Measurements from ENCODE around the gene TANGO2.

The TANGO2 gene

DNA sequence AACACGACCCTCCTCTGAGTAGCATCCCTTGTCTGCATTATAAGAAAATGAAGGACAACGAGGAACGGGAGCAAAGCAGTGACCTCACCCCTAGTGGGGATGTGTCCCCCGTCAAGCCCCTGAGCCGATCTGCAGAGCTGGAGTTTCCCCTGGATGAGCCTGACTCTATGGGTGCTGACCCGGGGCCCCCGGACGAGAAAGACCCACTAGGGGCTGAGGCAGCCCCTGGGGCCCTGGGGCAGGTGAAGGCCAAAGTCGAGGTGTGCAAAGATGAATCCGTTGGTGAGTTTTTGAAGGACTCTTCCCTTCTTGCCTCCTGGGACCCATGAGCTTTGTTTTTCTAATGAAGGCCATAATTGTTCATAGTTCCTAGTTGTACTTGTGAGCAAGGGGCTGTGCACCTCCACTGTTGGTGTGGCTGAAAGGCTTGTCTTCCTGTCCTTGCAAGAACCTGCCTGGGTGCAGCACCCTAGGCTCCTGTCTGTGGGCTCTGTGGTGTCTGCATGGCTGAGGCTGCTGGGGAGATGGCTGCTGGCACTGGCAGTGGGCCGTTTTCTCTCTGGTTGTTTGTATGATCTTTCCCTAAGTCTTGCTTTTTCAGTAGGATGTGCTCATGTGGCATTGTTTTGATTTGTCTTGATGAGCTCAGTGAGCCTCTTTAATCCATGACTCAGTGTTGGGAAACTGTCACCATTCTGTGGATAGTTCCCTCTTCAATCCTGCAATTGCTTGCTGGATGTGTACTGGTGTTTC, 69.2 kb downstream of the TANGO2 start:
- no peak for DNase-seq

GRCh38 chr22:20090730-20091240, 69.9 kb downstream of the TANGO2 start:
- DNase-seq, result no peak

DNA sequence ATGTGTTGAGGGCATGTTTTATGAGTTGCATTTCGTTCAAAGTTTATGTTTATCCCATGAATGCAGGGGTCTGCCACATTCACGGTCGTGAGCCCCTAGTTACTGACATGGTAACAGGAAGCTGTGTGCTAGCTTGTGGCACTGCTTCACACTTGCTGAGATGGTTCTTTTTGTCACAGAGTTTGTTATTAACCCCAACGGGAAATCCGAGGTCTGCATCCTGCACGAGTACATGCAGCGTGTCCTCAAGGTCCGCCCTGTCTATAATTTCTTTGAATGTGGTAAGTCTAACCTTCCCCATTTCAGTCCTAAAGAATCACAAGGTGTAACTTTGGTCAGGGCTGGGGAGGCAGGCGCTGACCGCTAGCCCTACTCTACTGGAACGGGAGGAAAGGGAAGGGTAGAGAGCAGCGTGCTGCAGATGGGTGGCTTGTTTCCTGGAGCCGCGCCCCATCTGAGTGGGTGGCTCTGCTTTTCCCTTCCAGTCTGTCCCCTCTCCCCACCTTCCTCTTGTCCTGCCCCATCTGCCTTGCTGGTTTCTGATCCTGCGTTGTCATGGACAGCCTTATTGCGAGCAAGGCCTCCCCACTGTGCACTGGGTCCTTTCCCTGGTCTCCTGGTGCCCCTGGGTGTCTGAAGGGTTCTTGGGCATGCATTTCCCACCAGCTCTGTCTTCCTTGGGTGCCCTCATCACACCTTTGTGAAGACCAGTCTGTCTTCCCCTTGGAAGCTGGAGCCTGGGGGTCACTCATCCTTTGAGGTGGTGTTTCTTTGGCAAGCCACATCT, 71.0 kb downstream of the TANGO2 start:
- DNase-seq, result no peak

DNA sequence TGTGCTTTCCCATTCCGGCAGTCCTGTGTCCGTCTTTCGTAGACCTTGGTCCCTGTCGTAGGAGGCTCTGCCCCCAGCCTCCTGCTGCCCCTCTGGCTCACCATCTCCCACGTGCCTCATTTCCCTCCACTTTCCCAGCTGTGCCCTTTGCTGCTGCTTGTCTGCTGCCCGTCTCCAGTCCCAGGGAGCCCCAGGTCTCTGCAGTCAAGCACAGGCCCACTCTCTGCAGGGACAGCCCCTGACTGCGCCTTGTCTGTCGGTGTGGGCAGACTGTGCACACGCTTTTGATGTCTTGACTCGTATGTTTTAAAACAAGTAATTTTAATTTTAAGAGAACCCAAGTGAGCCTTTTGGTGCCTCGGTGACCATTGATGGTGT, 71.6 kb downstream of the TANGO2 start:
- no peak for DNase-seq

DNA sequence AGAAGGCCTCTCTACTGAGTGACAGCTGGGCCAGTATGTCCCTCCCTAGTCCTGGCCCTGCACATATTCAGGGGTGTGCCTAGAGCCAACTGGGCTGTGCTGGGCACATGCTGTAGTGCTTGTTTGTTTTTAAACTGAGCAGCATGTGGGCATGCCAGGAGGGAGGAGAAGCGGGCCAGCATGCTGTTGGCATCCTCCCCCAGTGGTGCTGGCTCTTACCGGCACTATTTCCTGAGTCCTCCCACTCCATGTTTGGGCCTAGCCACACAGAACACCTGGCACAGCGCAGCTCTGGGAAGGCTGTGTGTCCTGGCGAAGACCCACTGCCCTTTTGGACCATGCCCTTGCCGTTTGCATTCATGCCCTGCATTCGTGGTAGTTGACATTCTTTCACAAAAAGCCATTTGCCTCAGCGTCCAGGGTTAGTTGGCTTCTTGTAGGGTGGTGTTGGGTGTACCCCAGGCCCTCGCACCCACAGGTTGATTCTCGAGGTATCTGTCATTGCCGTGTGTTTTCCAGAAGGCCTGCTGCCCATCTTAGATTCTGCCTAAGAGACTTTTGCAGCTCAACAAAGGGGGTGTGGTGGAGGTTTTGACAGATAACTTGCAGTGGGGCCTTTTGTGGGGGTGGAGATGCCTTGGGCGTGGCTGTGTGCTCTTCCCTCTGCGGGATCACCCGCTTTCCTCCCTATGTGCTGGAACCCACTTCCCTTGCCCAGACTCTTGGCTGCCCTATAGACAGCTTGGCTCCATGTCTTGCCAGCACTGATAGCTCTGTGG, 72.7 kb downstream of the TANGO2 start:
- no peak for DNase-seq

- DNase-seq, result no peak
Observed at GRCh38 chr22:20094197-20094807, 73.4 kb downstream of the TANGO2 start.

DNA sequence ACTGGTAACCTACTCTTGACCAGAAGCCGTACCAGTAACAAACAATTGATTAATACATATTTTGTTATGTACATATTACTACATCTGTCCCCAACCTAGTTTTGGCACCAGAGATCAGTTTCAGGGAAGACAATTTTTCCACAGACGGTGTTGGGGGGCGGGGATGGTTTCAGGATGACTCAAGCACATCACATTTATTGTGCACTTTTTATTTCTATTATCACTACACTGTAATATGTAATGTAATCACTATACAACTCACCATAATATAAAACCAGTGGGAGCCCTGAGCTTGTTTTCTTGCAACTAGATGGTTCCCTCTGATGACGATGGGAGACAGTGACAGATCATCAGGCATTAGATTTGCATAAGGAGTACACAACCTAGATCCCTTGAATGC, 74.6 kb downstream of the TANGO2 start:
- no peak for DNase-seq

DNA sequence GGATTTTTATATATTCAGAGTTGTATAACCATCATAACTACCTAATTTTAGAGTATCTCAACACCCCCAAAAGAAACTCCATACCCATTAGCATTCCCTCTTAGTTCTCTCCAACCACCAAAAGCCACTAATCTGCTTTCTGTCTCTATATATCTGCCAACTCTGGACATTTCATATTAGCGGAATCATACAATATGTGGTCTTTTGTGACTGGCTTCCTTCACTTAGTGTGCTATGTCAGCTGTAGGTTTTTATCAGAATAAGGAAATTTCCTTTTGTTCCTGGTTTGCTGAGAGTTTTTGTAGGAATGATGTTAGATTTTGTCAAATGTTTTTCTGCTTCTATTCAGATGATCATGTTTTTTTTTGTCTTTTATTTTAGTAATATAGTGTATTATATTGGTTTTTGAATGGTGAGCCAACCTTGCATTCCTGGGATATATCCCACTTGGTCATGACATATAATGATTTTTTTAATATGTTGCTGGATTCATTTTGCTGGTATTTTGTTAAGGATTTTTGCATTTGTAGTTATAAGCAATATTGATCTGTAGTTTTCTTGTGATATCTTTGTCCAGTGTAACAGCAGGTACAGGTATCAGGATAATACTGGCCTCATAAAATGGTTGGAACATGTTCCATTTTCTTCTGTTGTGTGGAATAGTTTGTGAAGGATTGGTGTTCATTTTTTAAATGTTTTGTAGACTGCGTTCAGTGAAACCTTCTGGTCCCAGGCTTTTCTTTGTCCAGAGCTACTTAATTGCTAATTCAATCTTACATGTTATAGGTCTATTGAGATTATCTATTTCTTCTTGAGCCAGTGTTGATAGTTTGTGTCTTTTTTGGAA, 75.9 kb downstream of the TANGO2 start:
- no peak for DNase-seq

- no peak for DNase-seq
Observed at GRCh38 chr22:20099099-20099711, 78.3 kb downstream of the TANGO2 start.

DNA sequence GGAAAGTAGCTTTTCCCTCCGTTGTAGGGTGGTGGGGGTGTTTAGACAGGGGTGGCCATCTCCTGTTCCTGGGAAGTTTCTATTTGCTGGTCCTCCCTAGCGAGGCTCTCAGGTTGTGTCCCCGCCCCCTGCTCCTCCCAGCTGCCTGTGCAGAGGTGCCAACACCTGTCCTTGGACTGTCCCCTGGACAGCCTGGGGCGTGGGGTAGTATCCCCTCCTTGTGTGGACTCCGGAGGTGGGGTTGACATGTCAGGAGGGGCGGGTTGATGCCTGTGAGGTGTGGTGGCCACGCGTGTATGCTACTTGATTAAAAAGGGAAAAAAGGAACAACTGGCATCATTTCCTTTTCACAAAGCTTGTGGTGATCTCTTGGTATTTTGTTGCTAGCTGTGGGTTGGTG, 80.7 kb downstream of the TANGO2 start:
- no peak for DNase-seq

- no peak for DNase-seq
Observed at GRCh38 chr22:20102203-20102780, 81.4 kb downstream of the TANGO2 start.

DNA sequence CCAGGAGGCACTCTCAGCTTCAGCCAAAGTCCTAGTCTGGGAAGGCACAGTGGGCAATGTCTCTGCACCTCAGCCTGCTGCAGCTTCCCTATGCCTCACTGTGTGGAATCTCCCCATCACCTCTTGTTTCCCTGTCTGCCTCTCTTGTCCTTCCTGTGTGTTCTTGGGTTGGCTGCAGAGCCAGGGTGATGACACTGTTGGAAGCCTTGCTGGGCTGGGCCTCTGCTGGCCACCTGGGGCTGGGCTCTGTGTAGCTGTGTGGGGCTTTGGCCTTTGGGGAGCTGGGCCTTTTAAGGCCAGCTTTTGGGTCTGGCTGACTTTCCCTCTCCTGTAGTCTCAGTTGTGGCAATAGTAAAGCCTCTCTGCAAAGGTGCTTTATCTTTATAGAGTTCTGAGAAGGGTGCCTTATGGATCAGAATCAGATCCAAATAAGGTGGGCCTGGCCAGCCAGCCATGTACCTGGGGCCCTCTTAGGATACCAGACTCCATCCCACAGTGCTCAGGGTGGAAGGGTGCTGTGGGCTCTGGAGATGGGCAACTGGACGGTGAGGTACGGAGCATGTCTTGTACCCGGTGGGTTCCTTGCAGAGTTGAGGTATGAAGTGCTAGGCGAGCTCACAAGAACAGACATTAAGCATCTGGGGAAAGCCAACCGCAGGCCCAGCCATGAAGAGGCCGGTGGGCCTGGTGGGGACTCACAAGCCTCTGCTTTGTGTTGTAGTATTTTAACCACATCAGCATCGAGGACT, 84.7 kb downstream of the TANGO2 start:
- no peak for DNase-seq

- no peak for DNase-seq
Observed at GRCh38 chr22:20106205-20106848, 85.4 kb downstream of the TANGO2 start.

GRCh38 chr22:20106849-20107237, 85.9 kb downstream of the TANGO2 start:
- DNase-seq, result no peak

GRCh38 chr22:20107471-20107901, 86.6 kb downstream of the TANGO2 start:
- no peak for DNase-seq

DNA sequence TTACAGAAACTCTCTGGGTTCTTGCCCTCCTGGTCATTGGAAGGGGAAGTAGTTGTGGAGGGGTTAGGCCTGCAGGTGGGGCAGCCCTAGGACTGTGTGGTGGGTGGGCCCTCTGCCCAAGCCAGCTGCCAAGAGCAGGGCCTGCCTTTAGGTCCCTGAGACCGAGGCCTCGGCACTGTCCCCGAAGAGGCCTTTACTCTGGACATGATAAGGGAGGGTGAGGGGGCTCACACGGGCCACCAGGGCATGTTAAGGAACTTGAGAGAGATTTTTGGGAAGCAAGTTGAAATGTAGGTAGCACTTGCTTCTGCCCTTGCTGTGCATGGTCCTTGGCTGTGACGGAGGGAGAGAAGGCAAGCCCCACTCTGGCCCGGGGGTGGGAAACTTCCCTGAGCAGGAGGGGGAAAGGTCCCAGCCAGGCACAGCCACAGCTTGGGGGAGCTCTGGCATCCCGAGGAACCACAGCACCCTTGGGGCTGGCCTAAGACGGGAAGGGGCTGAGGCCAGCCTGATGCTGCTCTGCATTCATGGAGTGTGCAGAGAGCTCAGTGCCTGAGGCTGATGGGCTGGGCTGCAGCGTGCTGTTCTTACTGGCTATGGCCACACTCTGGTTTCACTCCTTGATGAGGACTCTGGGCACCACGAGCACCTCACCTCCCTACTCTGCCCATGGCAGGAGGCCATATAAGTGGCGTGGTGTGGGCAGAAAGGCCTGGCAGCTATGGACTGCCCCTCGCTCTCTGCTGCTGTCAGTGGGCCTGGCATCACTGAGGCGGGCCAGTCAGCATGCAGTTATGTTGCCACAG, 87.2 kb downstream of the TANGO2 start:
- no peak for DNase-seq

DNA sequence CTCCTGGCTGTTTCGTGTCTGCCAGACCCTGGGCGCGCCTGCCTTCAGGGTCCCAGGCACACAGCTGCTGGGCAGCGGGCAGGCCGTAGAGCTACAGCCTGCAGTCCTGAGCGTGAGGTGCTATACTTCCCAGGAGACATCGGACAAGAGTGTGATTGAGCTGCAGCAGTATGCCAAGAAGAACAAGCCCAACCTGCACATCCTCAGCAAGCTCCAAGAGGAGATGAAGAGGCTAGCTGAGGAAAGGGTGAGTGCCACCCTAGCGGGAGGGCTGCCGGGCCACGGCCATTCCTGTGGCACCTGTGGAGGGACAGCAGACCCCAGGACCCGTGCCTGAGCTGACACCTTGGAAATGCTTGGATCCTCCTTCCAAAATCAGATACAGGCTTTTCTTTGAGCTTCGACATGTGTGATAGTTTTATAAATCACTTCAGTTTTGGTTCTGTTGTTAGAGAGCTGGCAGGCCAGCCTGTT, 87.9 kb downstream of the TANGO2 start:
- no peak for DNase-seq

DNA sequence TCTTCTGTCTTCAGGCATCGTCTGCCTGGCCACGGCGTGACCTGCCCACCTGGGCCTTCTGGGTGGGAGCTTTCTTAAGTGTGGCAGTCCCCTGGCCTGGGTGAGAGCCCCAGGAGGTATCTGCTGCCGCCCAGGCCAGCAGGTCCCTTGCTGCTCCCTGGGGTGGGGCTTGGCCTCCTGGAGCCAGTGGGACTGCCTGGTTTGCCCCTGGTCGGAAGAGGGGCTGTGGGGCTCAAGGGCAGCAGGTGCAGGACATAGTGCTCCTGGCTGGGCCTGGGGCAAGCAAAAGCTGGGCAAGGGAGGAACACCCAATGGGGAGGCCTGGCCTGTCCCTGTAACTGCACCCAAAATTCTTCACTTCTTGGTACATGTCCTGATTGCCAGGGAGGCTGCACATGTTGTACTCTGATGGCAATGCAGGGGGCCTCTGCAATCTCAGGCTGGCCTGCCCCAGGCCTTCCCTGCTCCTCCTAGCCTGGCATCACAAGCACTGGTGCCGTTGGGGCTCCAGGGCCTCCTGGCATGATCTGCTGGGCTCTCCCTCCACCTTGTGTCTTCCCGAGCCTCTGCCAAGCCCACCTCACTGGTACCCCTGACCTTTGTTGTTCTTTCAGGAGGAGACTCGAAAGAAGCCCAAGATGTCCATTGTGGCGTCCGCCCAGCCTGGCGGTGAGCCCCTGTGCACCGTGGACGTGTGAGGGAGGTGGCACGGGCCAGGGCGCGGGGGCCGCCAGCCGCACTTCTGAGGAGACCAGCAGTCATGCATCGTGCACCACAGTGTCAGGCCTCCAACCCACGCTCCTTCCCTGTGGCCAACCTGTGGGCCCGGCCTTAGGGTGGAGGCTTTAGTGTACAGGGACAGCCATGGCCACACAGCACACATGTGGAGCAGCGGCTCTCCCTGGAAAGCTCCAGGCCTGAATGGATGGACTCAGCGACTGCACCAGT, 88.8 kb downstream of the TANGO2 start:
- DNase-seq, result no peak

Measured in NCI-H446 (cell line).